ENCODE measurements around the gene NEBL.

Gene NEBL

GRCh38 chr10:20743942-20744341 is 153.2 kb downstream of the NEBL start:
- DNase-seq (ENCODE audit: low read depth in 1 of 2, low spot score in 1 of 2): no peak
- no peak for TF ChIP-seq JUND (IDR thresholded peaks at IDR 0.05; ENCODE audit: low read depth)
- in situ Hi-C loops (cut with HindIII; ENCODE audit: low pct_unique_long_range_greater_than_20kb, low sequenced_read_pairs): no loop called here

GRCh38 chr10:20742737-20743541 is 154.2 kb downstream of the NEBL start:
- no peak for DNase-seq (ENCODE audit: low read depth in 1 of 2, low spot score in 1 of 2)
- TF ChIP-seq JUND (IDR thresholded peaks at IDR 0.05; ENCODE audit: low read depth): no peak
- in situ Hi-C loops (cut with HindIII; ENCODE audit: low pct_unique_long_range_greater_than_20kb, low sequenced_read_pairs): no loop called here

GRCh38 chr10:20740120-20740519 is 157.0 kb downstream of the NEBL start:
- no peak for DNase-seq (ENCODE audit: low read depth in 1 of 2, low spot score in 1 of 2)
- in situ Hi-C loops (cut with HindIII; ENCODE audit: low pct_unique_long_range_greater_than_20kb, low sequenced_read_pairs): no loop called here
- TF ChIP-seq JUND (IDR thresholded peaks at IDR 0.05; ENCODE audit: low read depth): no peak

GRCh38 chr10:20737107-20737506 is 160.0 kb downstream of the NEBL start:
- DNase-seq (ENCODE audit: low read depth in 1 of 2, low spot score in 1 of 2): peak in 1 of 2 experiments; percentile 6
- in situ Hi-C loops (cut with HindIII; ENCODE audit: low pct_unique_long_range_greater_than_20kb, low sequenced_read_pairs): no loop called here

More at GRCh38 chr10:20737107-20737506, 160.0 kb downstream of the NEBL start:
- TF ChIP-seq JUND (IDR thresholded peaks at IDR 0.05; ENCODE audit: low read depth): no peak
